Breast epithelium (tissue), 4 donors: Measurements from ENCODE around the gene RGS7. TPM values are rescaled to one million over a fixed set of nuclear protein-coding genes. Genes with fewer than 3 reads are reported as not detected.

Experiments
- DNase-seq, 2 donors: peaks; one replicate each; pipeline ENCODE4 v3.0.0-alpha.2; 2019; ENCODE audit warnings: low spot score in 2 of 2
- H3K27ac ChIP-seq, 2 donors: fragments of 200-600 bp; sonication (generic) in 1 of 2; one replicate each; pipeline ENCODE4 v1.5.1; 2016 to 2019; ENCODE audit warnings: mild to moderate bottlenecking in 1 of 2
- H3K27me3 ChIP-seq, 2 donors: fragments of 200-600 bp; sonication (generic) in 1 of 2; one replicate each; pipeline versions ENCODE4 v1.5.1 to v1.6.0; 2017 to 2019; ENCODE audit warnings: control low read depth in 1 of 2, mild to moderate bottlenecking in 1 of 2
- H3K36me3 ChIP-seq: fragments of 200-600 bp; one replicate; pipeline ENCODE4 v1.5.1; 2019
- H3K4me1 ChIP-seq, 2 donors: fragments of 200-600 bp; sonication (generic); one replicate each; pipeline ENCODE4 v1.5.1; 2016 to 2019; ENCODE audit warnings: control low read depth in 1 of 2
- H3K4me3 ChIP-seq, 3 donors: fragments of 200-600 bp; sonication (generic); 1 replicate in 2 of 3; 2 replicates in 1 of 3; pipeline ENCODE4 v1.5.1; 2016 to 2019; ENCODE audit warnings: mild to moderate bottlenecking in 3 of 3, moderate library complexity in 2 of 3
- H3K9me3 ChIP-seq, 2 donors: fragments of 200-600 bp; sonication (generic) in 1 of 2; one replicate each; pipeline ENCODE4 v1.5.1; 2016 to 2019; ENCODE audit warnings: control low read depth in 1 of 2
- POLR2A ChIP-seq: fragments of 450-650 bp; IDR thresholded peaks from one replicate; pipeline ENCODE4 v1.6.1; 2016; ENCODE audit warnings: antibody characterized with exemption, mild to moderate bottlenecking, moderate library complexity
- POLR2AphosphoS5 ChIP-seq, 3 donors: sonication (generic); formaldehyde crosslinking; IDR thresholded peaks; one replicate each; pipeline ENCODE4 v1.6.1; 2017; ENCODE audit warnings: antibody characterized with exemption in 3 of 3
- intact Hi-C: fragments of 100-400 bp; cut with DNase I; formaldehyde crosslinking; loops from one replicate; pipeline ENCODE4 v1.15.1; 2023; ENCODE audit warnings: low total_unique reads
- total RNA-seq, 3 donors: library from RNA; depleted of rRNA; stranded (reverse); fragments of >200 nt; gene quantifications; one replicate each; pipeline ENCODE4 v1.1.0, GENCODE V29; 2016
- TF ChIP-seq, protein P1 (sequence below), 3 donors: fragments of 450-650 bp; IDR thresholded peaks; one replicate each; pipeline ENCODE4 v1.5.1; 2016 to 2017; ENCODE audit warnings: antibody characterized with exemption in 3 of 3, mild to moderate bottlenecking in 3 of 3, moderate library complexity in 3 of 3

Gene RGS7
- total RNA-seq, 3 donors from 2014 or later = 0.16 TPM; not detected in 2

DNA sequence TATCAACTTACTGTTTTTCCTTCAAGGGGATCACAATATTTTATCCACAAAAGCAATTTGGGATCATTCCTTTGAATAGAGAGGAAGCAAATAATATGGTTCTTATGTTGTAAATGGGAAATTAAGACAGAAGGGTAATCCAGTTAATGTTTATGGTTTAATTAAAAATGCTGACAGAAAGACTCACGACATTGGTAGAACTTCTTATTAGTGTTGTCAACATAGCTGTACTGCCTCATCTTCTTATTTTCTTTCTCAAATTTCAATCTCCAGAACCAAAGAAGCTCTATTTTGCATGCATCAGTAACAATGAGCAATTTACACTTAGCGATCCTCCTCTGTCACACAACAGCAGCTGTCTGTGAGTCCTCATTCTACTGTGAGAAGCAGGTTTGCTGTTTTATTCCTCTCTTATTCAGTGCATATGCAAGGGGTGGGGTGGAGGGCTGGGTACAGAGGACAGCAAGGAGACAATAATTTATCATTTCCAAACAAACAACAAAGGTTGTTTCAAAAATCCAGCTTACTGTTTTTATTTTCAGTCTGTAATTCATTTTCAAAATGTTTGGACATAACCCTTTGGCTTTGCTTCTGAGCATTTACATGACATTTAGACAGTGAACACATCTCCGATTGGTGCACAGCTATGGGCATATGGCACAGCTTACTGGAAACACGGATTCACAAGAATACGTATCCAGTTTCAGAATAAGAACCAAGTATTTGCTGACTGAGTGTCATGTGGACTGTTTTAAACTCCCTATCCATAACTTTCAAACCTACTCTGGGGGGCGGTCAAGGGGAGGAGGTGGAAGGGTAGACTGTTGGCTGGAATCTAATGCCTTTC, 335.9 kb downstream of the RGS7 start:
- intact Hi-C loops = no loop called here
- Histone ChIP-seq H3K4me1 (no peaks in the 10 kb centered on the region), H3K9me3 (peaks cover 0 to 16% of the 10 kb centered on the region in 2 donors), H3K36me3 (no peaks in the 10 kb centered on the region), H3K27me3 (no peaks in the 10 kb centered on the region), H3K4me3 (no peak overlapping the region), H3K27ac (no peak overlapping the region)
- no peak for DNase-seq
- TF ChIP-seq POLR2AphosphoS5 (IDR thresholded peaks at IDR 0.05) = no peak
- TF ChIP-seq, protein P1, sequence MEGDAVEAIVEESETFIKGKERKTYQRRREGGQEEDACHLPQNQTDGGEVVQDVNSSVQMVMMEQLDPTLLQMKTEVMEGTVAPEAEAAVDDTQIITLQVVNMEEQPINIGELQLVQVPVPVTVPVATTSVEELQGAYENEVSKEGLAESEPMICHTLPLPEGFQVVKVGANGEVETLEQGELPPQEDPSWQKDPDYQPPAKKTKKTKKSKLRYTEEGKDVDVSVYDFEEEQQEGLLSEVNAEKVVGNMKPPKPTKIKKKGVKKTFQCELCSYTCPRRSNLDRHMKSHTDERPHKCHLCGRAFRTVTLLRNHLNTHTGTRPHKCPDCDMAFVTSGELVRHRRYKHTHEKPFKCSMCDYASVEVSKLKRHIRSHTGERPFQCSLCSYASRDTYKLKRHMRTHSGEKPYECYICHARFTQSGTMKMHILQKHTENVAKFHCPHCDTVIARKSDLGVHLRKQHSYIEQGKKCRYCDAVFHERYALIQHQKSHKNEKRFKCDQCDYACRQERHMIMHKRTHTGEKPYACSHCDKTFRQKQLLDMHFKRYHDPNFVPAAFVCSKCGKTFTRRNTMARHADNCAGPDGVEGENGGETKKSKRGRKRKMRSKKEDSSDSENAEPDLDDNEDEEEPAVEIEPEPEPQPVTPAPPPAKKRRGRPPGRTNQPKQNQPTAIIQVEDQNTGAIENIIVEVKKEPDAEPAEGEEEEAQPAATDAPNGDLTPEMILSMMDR (IDR thresholded peaks at IDR 0.05) = no peak
- TF ChIP-seq POLR2A = no peak

DNA sequence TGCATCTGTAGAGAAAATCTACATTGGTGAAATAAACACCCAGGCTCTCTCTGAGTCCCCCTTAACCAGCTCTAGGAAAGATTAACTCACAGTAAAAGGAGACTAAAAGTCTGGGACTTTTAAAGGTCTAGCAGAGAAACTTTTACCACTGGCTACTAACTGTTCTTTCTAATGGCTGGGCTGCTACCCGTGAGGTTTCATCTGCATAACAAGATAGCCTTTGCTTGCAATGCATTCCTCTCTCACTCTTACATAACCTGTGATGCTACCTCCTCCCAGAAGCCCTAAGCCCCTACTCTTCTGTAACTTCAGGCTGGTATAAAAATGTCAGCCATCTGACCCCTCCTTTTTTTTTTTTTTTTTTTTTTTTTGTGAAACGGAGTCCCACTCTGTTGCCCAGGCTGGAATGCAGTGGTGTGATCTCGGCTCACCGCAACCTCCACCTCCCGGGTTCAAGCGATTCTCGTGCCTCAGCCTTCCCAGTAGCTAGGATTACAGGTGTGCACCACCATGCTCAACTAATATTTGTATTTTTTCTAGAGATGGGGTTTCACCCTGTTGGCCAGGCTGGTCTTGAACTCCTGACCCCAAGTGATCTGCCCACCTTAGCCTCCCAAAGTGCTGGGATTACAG, 344.2 kb downstream of the RGS7 start:
- H3K9me3 ChIP-seq = peaks cover 0 to 10% of the 10 kb centered on the region in 2 donors
- no peak for DNase-seq

DNA sequence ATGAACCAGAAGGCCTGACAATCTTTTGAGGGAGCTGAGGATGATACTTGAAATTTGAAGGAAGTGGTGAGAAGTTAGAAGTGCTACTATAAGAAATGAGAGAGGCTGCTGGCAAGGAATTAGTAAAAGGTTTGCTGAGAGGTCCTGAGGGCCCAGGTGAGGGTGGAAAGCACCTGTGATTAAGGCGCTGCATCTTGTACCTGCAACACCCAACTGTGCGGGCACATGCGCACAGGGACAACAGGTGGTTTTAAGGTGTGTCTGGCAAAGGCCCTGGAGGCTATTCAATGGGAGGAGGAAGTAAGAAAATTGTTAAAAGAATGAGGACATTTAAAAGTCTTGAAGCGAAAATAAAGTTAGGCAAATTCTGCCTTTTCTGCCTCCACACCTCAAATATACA, 349.3 kb downstream of the RGS7 start:
- no peak overlapping the region for H3K4me3 ChIP-seq
- H3K27me3 ChIP-seq = no peaks in the 10 kb centered on the region
- no peaks in the 10 kb centered on the region for H3K36me3 ChIP-seq
- no peak overlapping the region for H3K27ac ChIP-seq
- no peak for DNase-seq
- intact Hi-C loops = no loop called here
- H3K9me3 ChIP-seq = no peaks in the 10 kb centered on the region
- TF ChIP-seq POLR2AphosphoS5 (IDR thresholded peaks at IDR 0.05) (no peak), POLR2A (no peak)
- TF ChIP-seq, protein P1 (IDR thresholded peaks at IDR 0.05) = no peak
- H3K4me1 ChIP-seq = no peaks in the 10 kb centered on the region

More for the DNA sequence above, 344.2 kb downstream of the RGS7 start:
- Histone ChIP-seq H3K4me3 (no peak overlapping the region), H3K4me1 (no peaks in the 10 kb centered on the region), H3K36me3 (no peaks in the 10 kb centered on the region), H3K27ac (no peak overlapping the region), H3K27me3 (no peaks in the 10 kb centered on the region)
- intact Hi-C loops = no loop called here
- TF ChIP-seq, protein P1 (IDR thresholded peaks at IDR 0.05) = no peak
- no peak for TF ChIP-seq POLR2AphosphoS5 (IDR thresholded peaks at IDR 0.05)
- no peak for TF ChIP-seq POLR2A

DNA sequence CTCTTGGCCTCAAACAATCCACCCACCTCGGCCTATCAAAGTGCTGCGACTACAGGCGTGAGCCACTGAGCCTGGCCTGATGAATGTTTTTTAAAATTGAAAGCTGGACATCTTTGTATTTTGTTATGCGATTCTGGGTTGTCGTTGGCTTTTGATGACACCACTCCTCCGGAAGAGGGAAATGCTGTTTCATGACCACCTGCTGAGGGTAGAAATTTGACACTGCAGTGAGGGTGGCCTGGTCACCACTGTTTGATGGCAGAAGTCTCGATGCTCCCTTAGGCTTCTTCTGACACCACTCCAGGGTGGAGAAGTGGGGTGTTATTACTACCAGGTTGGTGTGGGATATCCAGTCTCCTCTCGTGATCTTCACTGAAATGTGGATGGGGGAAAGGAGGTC, 357.2 kb downstream of the RGS7 start:
- no peak overlapping the region for H3K4me3 ChIP-seq
- H3K36me3 ChIP-seq = no peaks in the 10 kb centered on the region
- no peaks in the 10 kb centered on the region for H3K27me3 ChIP-seq
- TF ChIP-seq, protein P1 (IDR thresholded peaks at IDR 0.05) = no peak
- TF ChIP-seq POLR2AphosphoS5 (IDR thresholded peaks at IDR 0.05) (no peak), POLR2A (no peak)
- no peaks in the 10 kb centered on the region for H3K4me1 ChIP-seq
- intact Hi-C loops = no loop called here
- no peak for DNase-seq
- H3K27ac ChIP-seq = no peak overlapping the region
- no peaks in the 10 kb centered on the region for H3K9me3 ChIP-seq

DNA sequence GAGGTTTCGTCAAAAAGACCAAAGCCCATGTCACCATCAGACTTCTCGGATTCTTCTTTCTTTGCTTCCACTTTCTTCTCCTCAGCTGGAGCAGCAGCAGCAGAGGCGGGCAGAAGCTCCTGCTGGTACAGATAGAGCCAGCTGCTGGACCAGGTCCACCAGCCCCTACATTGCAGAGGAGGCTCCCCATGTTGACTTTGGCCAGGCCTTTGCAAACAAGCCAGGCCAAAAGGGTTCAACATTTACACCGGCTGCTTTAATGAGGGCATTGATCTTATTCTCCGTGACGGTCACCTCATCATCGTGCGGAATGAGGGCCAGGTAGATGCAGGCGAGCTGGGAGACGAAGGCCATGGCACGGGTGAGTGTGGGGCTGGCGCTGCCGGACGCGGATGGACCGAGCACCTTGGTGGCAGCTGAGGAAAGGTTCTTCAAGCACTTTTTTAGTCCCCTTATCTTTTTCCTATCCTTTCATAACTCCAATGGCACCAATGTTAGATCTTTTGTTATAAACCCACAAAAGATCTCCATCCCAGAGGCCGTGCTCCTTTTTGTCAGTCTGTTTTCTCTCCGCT, 358.5 kb downstream of the RGS7 start:
- Histone ChIP-seq H3K4me3 (no peak overlapping the region), H3K27ac (no peak overlapping the region), H3K36me3 (no peaks in the 10 kb centered on the region), H3K27me3 (no peaks in the 10 kb centered on the region), H3K9me3 (no peaks in the 10 kb centered on the region), H3K4me1 (no peaks in the 10 kb centered on the region)
- TF ChIP-seq POLR2AphosphoS5 (IDR thresholded peaks at IDR 0.05) (no peak), POLR2A (no peak)
- TF ChIP-seq, protein P1 (IDR thresholded peaks at IDR 0.05) = no peak
- no peak for DNase-seq
- intact Hi-C loops = no loop called here
